ENCODE measurements around the gene TNFRSF1A.

DNA sequence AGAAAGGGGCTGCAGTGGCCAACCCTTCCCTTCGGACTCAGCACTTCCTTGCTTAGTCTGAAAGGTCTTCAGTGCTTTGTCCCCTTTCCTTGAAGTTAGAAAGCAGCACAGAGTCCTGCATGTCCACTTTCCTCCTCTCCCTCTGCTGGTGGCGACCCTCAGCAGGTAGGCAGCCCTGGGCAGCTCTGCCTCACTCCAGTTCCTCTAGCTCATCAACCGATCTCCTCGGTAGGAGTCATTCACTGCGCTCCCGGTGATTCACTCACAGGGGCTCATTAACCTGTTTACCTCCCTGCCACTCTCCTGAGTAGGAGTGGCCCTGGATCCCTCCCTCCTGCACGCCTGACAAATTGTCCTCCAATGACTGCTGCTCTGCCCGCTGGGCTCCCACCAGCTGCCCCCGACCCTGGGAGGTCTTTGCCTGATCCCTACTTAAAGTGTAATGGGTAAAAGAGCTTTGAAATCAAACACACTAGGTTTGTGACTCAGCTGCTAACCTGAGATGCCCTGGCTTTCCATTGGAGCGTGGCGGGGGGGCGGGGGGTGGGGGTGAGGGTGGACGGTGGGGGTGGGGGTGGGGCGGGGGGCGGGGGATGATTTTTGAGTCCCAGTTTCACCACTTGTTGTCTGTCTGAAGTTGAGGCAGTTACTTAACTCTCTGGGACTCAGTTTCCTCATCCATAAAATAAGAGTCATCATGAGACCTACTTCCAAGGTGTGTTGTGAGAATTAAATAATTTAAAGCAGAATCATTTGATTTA is 29.3 kb upstream of the TNFRSF1A start:
- TF ChIP-seq, protein P1, sequence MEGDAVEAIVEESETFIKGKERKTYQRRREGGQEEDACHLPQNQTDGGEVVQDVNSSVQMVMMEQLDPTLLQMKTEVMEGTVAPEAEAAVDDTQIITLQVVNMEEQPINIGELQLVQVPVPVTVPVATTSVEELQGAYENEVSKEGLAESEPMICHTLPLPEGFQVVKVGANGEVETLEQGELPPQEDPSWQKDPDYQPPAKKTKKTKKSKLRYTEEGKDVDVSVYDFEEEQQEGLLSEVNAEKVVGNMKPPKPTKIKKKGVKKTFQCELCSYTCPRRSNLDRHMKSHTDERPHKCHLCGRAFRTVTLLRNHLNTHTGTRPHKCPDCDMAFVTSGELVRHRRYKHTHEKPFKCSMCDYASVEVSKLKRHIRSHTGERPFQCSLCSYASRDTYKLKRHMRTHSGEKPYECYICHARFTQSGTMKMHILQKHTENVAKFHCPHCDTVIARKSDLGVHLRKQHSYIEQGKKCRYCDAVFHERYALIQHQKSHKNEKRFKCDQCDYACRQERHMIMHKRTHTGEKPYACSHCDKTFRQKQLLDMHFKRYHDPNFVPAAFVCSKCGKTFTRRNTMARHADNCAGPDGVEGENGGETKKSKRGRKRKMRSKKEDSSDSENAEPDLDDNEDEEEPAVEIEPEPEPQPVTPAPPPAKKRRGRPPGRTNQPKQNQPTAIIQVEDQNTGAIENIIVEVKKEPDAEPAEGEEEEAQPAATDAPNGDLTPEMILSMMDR (IDR thresholded peaks at IDR 0.05; ENCODE audit: low read depth, low read length, poor library complexity, severe bottlenecking) = no peak
- no peak for TF ChIP-seq EZH2phosphoT487 (IDR thresholded peaks at IDR 0.05; ENCODE audit: borderline replicate concordance, low read length)

All from DOHH2 (cell line).